ENCODE results near the gene NXNL2.

Gene NXNL2

GRCh38 chr9:88534456-88535225 lies at the start of gene NXNL2:
Gene NXNL2 (plus strand): TSS chr9:88535178. CDS start chr9:88535435, 257 bp downstream.
- DNase-seq: peak; percentile 50 to 54

GRCh38 chr9:88488166-88488565 lies 46.8 kb upstream of the NXNL2 start:
- no peak for DNase-seq

GRCh38 chr9:88494983-88495721 lies 39.8 kb upstream of the NXNL2 start:
- DNase-seq: no peak

- no peak for DNase-seq
Measured at GRCh38 chr9:88497224-88497623, 37.8 kb upstream of the NXNL2 start.

- no peak for DNase-seq
Measured at GRCh38 chr9:88498880-88499279, 36.1 kb upstream of the NXNL2 start.

GRCh38 chr9:88501086-88501485 lies 33.9 kb upstream of the NXNL2 start:
- DNase-seq: no peak

- no peak for DNase-seq
Measured at GRCh38 chr9:88502552-88503034, 32.4 kb upstream of the NXNL2 start.

- DNase-seq: no peak
Measured at GRCh38 chr9:88503081-88503844, 31.7 kb upstream of the NXNL2 start.

GRCh38 chr9:88503845-88504764 lies 30.9 kb upstream of the NXNL2 start:
- no peak for DNase-seq

GRCh38 chr9:88508326-88508725 lies 26.7 kb upstream of the NXNL2 start:
- no peak for DNase-seq

- no peak for DNase-seq
Measured at GRCh38 chr9:88511906-88512305, 23.1 kb upstream of the NXNL2 start.

GRCh38 chr9:88514247-88514646 lies 20.7 kb upstream of the NXNL2 start:
- no peak for DNase-seq

- no peak for DNase-seq
Measured at GRCh38 chr9:88521308-88521707, 13.7 kb upstream of the NXNL2 start.

- no peak for DNase-seq
Measured at GRCh38 chr9:88522360-88522759, 12.6 kb upstream of the NXNL2 start.

- DNase-seq: no peak
Measured at GRCh38 chr9:88523056-88523455, 11.9 kb upstream of the NXNL2 start.

- no peak for DNase-seq
Measured at GRCh38 chr9:88524911-88525310, 10.1 kb upstream of the NXNL2 start.

- no peak for DNase-seq
Measured at GRCh38 chr9:88527618-88528017, 7.4 kb upstream of the NXNL2 start.

GRCh38 chr9:88528080-88528790 lies 6.7 kb upstream of the NXNL2 start:
- no peak for DNase-seq

GRCh38 chr9:88529496-88529895 lies 5.5 kb upstream of the NXNL2 start:
- DNase-seq: no peak

- DNase-seq: no peak
Measured at GRCh38 chr9:88530051-88530450, 4.9 kb upstream of the NXNL2 start.

GRCh38 chr9:88531920-88532698 lies 2.9 kb upstream of the NXNL2 start:
- no peak for DNase-seq
